Measurements from ENCODE around the gene AHRR. TPM values are rescaled to one million over a fixed set of nuclear protein-coding genes. Genes with fewer than 3 reads are reported as not detected.
A peak's percentile ranks its signal among the peaks of the same experiment; 100 is the strongest.
"Not testable (repeated sequence)": the region's sequence is repeated elsewhere in the genome, so short reads cannot be mapped to it uniquely, and the experiment has no call there.

AHRR gene
- total RNA-seq, 4 donors from 2014 or later = 1.3 to 8.8 (median 1.5) TPM

DNA sequence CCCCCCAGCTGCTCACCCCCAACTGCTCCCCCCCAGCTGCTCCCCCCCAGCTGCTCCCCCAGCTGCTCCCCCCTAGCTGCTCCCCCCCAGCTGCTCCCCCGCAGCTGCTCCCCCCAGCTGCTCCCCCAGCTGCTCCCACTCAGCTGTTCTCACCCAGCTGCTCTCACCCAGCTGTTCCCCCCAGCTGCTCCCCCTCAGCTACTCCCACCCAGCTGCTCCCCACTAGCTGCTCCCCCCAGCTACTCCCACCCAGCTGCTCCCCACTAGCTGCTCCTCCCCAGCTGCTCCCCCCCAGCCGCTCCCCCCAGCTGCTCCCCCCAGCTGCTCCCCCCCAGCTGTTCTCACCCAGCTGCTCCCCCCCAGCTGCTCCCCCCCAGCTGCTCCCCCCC is 22.8 kb upstream of the AHRR start:
- TF ChIP-seq POLR2AphosphoS5 (IDR thresholded peaks at IDR 0.05) (no peak), POLR2A (IDR thresholded peaks at IDR 0.05) (no peak), EP300 (IDR thresholded peaks at IDR 0.05; ENCODE audit: low read depth) (no peak)
- TF ChIP-seq, protein P1, sequence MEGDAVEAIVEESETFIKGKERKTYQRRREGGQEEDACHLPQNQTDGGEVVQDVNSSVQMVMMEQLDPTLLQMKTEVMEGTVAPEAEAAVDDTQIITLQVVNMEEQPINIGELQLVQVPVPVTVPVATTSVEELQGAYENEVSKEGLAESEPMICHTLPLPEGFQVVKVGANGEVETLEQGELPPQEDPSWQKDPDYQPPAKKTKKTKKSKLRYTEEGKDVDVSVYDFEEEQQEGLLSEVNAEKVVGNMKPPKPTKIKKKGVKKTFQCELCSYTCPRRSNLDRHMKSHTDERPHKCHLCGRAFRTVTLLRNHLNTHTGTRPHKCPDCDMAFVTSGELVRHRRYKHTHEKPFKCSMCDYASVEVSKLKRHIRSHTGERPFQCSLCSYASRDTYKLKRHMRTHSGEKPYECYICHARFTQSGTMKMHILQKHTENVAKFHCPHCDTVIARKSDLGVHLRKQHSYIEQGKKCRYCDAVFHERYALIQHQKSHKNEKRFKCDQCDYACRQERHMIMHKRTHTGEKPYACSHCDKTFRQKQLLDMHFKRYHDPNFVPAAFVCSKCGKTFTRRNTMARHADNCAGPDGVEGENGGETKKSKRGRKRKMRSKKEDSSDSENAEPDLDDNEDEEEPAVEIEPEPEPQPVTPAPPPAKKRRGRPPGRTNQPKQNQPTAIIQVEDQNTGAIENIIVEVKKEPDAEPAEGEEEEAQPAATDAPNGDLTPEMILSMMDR (IDR thresholded peaks at IDR 0.05) = no peak
- WGBS, 2 donors (ENCODE audit: low coverage in 1 of 2) = 80% methylated on average over 1 of the region's 2 CpGs; no CpG with 5 or more reads in 1 of the 2 donors
- H3K9me3 ChIP-seq = no peaks in the 10 kb centered on the region
- no peaks in the 10 kb centered on the region for H3K27me3 ChIP-seq
- no peak for DNase-seq
- no peaks in the 10 kb centered on the region for H3K36me3 ChIP-seq
- intact Hi-C loops (cut with DNase I; ENCODE audit: low total_unique reads) = no loop called here
- in situ Hi-C loops (cut with MboI; ENCODE audit: low pct_ligation_motif_present in 1 of 4, low pct_unique_long_range_greater_than_20kb in 1 of 4, low sequenced_read_pairs in 3 of 4) = no loop called here
- peaks cover 0 to 14% (median 9%) of the 10 kb centered on the region in 4 donors for H3K4me1 ChIP-seq
- no peak overlapping the region for H3K27ac ChIP-seq
- H3K4me3 ChIP-seq = no peak overlapping the region

DNA sequence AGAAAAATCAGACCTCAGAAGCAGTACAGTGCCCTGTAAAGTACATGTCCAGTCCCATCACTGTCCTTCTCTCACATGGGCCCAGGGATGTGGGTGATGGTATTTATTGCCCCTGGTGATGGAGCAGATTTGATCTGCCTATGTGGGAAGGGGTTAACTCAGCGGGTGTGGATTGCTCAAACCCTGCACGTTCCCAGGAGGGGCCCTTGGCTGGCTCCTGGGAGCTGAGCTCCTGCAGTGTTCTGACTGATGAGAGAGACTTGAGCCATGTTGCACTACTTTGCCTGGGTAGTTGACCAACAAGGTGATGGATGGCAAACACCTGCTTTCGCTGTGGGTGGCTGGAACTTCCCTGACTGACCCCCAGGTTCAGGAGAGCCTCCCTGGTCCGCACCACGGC is 21.6 kb upstream of the AHRR start:
- H3K27ac ChIP-seq; intact Hi-C loops (cut with DNase I; ENCODE audit: low total_unique reads); DNase-seq; H3K9me3 ChIP-seq; H3K27me3 ChIP-seq; in situ Hi-C loops (cut with MboI; ENCODE audit: low pct_ligation_motif_present in 1 of 4, low pct_unique_long_range_greater_than_20kb in 1 of 4, low sequenced_read_pairs in 3 of 4); H3K4me3 ChIP-seq; H3K36me3 ChIP-seq: not testable (repeated sequence)
- H3K4me1 ChIP-seq = peaks cover 0 to 14% (median 9%) of the 10 kb centered on the region in 4 donors
- WGBS, 2 donors (ENCODE audit: low coverage in 1 of 2) = 74% methylated on average over 5 of the region's 5 CpGs; no CpG with 5 or more reads in 1 of the 2 donors

DNA sequence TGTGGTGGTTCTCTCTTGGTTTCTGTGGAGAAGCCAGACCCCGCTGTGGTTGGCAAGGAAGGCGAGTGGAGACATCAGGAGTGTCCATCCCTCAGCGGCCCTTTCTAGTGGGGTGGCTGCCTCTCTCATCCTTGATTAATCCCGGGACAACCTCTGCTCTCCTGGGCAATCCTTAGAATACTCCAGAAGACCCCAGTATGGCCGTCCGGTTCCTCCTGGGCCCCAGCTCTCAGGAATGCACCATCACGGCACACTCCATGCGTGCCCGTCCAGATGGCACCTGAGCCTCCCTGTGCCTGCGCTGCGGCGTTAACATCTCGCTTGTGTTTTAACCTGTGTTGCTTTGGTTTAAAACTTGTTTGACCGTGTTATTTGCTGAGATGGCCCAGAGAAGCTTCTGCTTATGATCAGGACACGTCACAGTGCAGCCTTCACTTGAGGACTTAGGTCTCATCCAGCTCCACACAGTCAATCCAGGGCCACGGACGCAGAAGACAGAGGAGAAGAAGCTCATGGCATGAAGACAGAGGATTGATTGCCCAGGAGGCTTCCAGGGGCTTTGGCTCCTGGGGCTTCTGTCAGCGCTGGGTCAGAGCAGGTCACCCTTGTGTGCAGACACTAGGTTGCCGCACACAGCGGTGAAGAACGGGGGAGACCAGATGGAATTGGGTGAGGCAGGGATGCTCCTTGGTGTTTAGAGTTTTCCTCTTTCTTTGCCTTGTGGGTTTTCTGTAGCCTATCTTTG is 20.7 kb upstream of the AHRR start:
- H3K36me3 ChIP-seq; in situ Hi-C loops (cut with MboI; ENCODE audit: low pct_ligation_motif_present in 1 of 4, low pct_unique_long_range_greater_than_20kb in 1 of 4, low sequenced_read_pairs in 3 of 4); intact Hi-C loops (cut with DNase I; ENCODE audit: low total_unique reads); H3K4me3 ChIP-seq; H3K27me3 ChIP-seq; DNase-seq; H3K9me3 ChIP-seq: not testable (repeated sequence)
- Histone ChIP-seq H3K4me1 (peaks cover 0 to 14% (median 9%) of the 10 kb centered on the region in 4 donors), H3K27ac (peak overlapping the region in 1 of 4 donors; percentile 36)
- 89 to 100% methylated on average over 1 to 21 of the region's 21 CpGs for WGBS, 2 donors (ENCODE audit: low coverage in 1 of 2)

DNA sequence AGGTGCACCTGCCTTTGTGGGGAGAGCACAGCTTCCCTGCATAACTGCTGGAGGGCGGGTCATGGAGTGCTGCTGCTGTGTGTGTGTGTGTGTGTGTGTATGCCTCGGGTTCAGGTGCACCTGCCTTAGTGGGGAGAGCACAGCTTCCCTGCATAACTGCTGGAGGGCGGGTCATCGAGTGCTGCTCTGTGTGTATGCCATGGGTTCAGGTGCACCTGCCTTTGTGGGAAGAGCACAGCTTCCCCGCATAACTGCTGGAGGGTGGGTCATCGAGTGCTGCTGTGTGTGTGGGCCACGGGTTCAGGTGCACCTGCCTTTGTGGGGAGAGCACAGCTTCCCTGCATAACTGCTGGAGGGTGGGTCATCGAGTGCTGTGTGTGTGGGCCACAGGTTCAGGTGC is 19.1 kb upstream of the AHRR start:
- H3K27me3 ChIP-seq; in situ Hi-C loops (cut with MboI; ENCODE audit: low pct_ligation_motif_present in 1 of 4, low pct_unique_long_range_greater_than_20kb in 1 of 4, low sequenced_read_pairs in 3 of 4); H3K9me3 ChIP-seq; H3K4me3 ChIP-seq; DNase-seq; intact Hi-C loops (cut with DNase I; ENCODE audit: low total_unique reads); H3K36me3 ChIP-seq: not testable (repeated sequence)
- 40% methylated on average over 3 to 8 of the region's 8 CpGs for WGBS, 2 donors (ENCODE audit: low coverage in 1 of 2)
- Histone ChIP-seq H3K4me1 (peaks cover 0 to 14% (median 8%) of the 10 kb centered on the region in 4 donors), H3K27ac (peak overlapping the region in 1 of 4 donors; percentile 36)

DNA sequence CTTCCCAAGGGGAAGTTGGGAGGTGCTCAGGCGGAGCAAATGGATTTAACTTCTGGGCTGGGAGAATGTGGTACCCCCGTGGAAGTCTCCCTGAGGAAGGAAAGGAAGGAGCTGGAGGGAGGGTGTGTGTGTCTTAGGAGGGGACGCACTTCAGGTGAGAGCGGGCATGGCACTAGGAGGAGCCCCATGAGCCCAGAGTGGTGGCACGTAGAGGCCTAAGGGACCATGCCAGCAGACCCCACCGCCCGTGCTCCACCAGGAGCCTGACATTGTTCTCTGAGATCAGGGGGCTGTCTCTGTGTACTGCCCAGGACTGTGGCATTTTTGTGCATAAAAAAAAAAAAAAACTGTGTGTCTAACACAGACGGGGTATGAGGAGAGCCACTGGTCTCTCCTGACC is 18.5 kb upstream of the AHRR start:
- H3K27ac ChIP-seq = peak overlapping the region in 1 of 4 donors; percentile 36
- in situ Hi-C loops (cut with MboI; ENCODE audit: low pct_ligation_motif_present in 1 of 4, low pct_unique_long_range_greater_than_20kb in 1 of 4, low sequenced_read_pairs in 3 of 4) (no loop called here), intact Hi-C loops (cut with DNase I; ENCODE audit: low total_unique reads) (no loop called here)
- no peaks in the 10 kb centered on the region for H3K27me3 ChIP-seq
- no peak for DNase-seq
- peaks cover 0 to 5% (median 0%) of the 10 kb centered on the region in 4 donors for H3K36me3 ChIP-seq
- H3K4me3 ChIP-seq = no peak overlapping the region
- WGBS, 2 donors (ENCODE audit: low coverage in 1 of 2) = 67 to 80% methylated on average over 1 to 8 of the region's 8 CpGs
- no peaks in the 10 kb centered on the region for H3K9me3 ChIP-seq
- TF ChIP-seq EP300 (IDR thresholded peaks at IDR 0.05; ENCODE audit: low read depth) = no peak
- no peak for TF ChIP-seq POLR2AphosphoS5 (IDR thresholded peaks at IDR 0.05)
- TF ChIP-seq POLR2A (IDR thresholded peaks at IDR 0.05) = no peak
- TF ChIP-seq, protein P1 (IDR thresholded peaks at IDR 0.05) = no peak
- H3K4me1 ChIP-seq = peaks cover 0 to 14% (median 7%) of the 10 kb centered on the region in 4 donors

DNA sequence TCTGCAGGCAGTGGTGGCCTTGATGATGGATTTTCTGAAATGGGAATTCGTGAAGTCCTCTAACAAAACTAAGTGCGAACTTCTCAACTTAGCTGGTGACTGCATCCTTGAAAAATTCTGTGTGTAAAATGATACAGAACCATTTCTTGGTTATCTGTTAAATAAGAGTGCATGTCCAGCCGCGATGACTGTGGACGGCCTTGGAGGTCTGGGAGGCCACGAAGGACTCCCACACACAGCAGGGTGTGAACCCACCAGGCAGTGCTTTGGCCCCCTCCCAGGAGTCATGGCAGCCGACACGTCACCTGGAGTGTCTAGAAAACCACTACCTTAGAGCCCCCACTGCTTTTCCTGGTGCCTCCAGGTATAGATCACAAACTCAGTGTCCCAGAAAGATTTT is 17.8 kb upstream of the AHRR start:
- 89% methylated on average over 7 of the region's 8 CpGs; no CpG with 5 or more reads in 1 of the 2 donors for WGBS, 2 donors (ENCODE audit: low coverage in 1 of 2)
- H3K4me1 ChIP-seq = peaks cover 0 to 14% (median 7%) of the 10 kb centered on the region in 4 donors
- H3K27ac ChIP-seq; H3K4me3 ChIP-seq; H3K9me3 ChIP-seq; in situ Hi-C loops (cut with MboI; ENCODE audit: low pct_ligation_motif_present in 1 of 4, low pct_unique_long_range_greater_than_20kb in 1 of 4, low sequenced_read_pairs in 3 of 4); H3K36me3 ChIP-seq; intact Hi-C loops (cut with DNase I; ENCODE audit: low total_unique reads); DNase-seq; H3K27me3 ChIP-seq: not testable (repeated sequence)

All from transverse colon (tissue), 4 donors.